Ascending aorta (tissue), 2 donors: ENCODE measurements around the gene FBXO33. TPM values are rescaled to one million over a fixed set of nuclear protein-coding genes. Genes with fewer than 3 reads are reported as not detected.
A peak's percentile ranks its signal among the peaks of the same experiment; 100 is the strongest.

ENCODE experiments used
- DNase-seq, 2 donors: peaks; one replicate each; pipeline ENCODE4 v3.0.0-alpha.2; 2019; ENCODE audit warnings: low spot score in 2 of 2
- H3K27ac ChIP-seq, 2 donors: fragments of 200-600 bp; sonication (generic); one replicate each; pipeline ENCODE4 v1.5.1; 2016 to 2017; ENCODE audit warnings: mild to moderate bottlenecking in 1 of 2
- H3K27me3 ChIP-seq: fragments of 200-600 bp; sonication (generic); one replicate; pipeline ENCODE4 v1.5.1; 2017
- H3K36me3 ChIP-seq, 2 donors: fragments of 200-600 bp; sonication (generic); one replicate each; pipeline ENCODE4 v1.5.1; 2016
- H3K4me1 ChIP-seq, 2 donors: fragments of 200-600 bp; sonication (generic); one replicate each; pipeline ENCODE4 v1.5.1; 2016 to 2017; ENCODE audit warnings: mild to moderate bottlenecking in 1 of 2
- H3K4me3 ChIP-seq, 2 donors: fragments of 200-600 bp; sonication (generic); one replicate each; pipeline ENCODE4 v1.5.1; 2016 to 2017; ENCODE audit warnings: mild to moderate bottlenecking in 1 of 2
- H3K9me3 ChIP-seq, 2 donors: fragments of 200-600 bp; sonication (generic); one replicate each; pipeline ENCODE4 v1.5.1; 2016
- CTCF ChIP-seq, 3 experiments: fragments of 200-600 bp in 2 of 3; fragments of 450-650 bp in 1 of 3; sonication (generic) in 2 of 3; IDR thresholded peaks; one replicate each; pipeline ENCODE4 v1.5.1; 2016 to 2019; ENCODE audit warnings: antibody characterized with exemption in 3 of 3, mild to moderate bottlenecking in 1 of 3, moderate library complexity in 1 of 3
- intact Hi-C: fragments of 100-400 bp; cut with DNase I; formaldehyde crosslinking; loops from one replicate; pipeline ENCODE4 v1.15.1; 2023
- total RNA-seq: library from RNA; depleted of rRNA; stranded (reverse); fragments of >200 nt; gene quantifications from one replicate; pipeline ENCODE4 v1.1.0, GENCODE V29; 2016

Gene FBXO33
- 14.5 TPM for total RNA-seq

GRCh38 chr14:39432179-39432618 lies at the start of gene FBXO33:
Gene FBXO33, minus strand, starts transcription at chr14:39432433. Its CDS starts 271 bp downstream, at chr14:39432162.
- peaks cover 0 to 12% of the 10 kb centered on the region in 2 donors for H3K4me1 ChIP-seq
- DNase-seq = peak; percentile 84 to 98
- H3K36me3 ChIP-seq = no peaks in the 10 kb centered on the region
- intact Hi-C loops = loop anchor here (1.0 to 2.0 kb wide), 3 partner anchors 165 to 329 kb away; partner anchors contain the start of genes SEC23A and TRAPPC6B
- H3K27ac ChIP-seq = peak within 1 kb of the TSS; percentile 93 to 95
- no peak for TF ChIP-seq CTCF (IDR thresholded peaks at IDR 0.05)
- no peaks in the 10 kb centered on the region for H3K9me3 ChIP-seq
- H3K27me3 ChIP-seq = no peaks in the 10 kb centered on the region
- peak within 1 kb of the TSS; percentile 95 to 98 for H3K4me3 ChIP-seq

DNA sequence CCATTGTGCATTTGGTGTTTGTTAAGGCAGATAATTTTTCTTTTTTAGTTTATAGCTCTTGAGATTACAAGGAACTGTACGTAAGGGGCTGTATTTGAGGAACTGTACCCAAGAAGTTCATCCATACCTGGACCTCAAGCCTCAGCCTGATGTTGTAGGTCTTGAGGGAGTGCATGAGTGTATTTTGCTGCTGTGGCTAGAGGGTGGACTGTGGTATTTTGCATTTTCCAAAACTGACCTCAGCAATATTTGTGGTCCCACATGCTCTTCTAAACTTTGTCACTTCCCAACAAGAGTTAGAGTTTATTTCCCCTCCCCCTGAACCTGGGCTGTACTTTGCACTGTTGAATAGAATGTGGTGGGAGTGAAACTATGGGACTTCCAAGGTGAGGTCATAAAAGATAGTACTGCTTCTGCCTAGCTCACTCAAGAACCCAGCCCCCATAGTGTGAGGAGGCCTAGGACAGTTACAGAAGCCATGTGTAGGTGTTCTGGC lies 42.2 kb upstream of the FBXO33 start:
- intact Hi-C loops = no loop called here
- DNase-seq = no peak

DNA sequence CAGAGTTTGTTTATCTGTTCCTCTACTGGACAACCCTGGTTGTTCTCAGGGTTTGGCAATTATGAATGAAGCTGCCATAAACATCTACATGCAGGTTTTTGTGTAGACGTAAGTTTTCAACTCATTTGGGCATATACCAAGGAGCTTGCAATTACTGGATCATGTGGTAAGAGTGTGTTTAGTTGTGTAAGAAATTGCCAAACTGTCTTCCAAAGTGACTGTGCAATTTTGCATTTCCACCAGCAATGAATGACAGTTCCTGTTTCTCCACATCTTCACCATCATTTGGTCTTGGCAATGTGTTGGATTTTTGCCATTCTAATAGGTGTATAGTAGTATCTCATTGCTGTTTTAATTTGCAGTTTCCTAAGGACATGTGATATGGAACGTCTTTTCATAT lies 39.8 kb upstream of the FBXO33 start:
- Histone ChIP-seq H3K9me3 (peaks cover 0 to 4% of the 10 kb centered on the region in 2 donors), H3K4me3 (no peak overlapping the region), H3K36me3 (no peaks in the 10 kb centered on the region), H3K27me3 (no peaks in the 10 kb centered on the region), H3K27ac (no peak overlapping the region), H3K4me1 (no peaks in the 10 kb centered on the region)
- TF ChIP-seq CTCF (IDR thresholded peaks at IDR 0.05) = no peak
- intact Hi-C loops = no loop called here
- no peak for DNase-seq

More for the DNA sequence above, 42.2 kb upstream of the FBXO33 start:
- Histone ChIP-seq H3K27me3 (no peaks in the 10 kb centered on the region), H3K27ac (no peak overlapping the region), H3K9me3 (peaks cover 0 to 7% of the 10 kb centered on the region in 2 donors), H3K4me1 (no peaks in the 10 kb centered on the region), H3K36me3 (no peaks in the 10 kb centered on the region), H3K4me3 (no peak overlapping the region)
- TF ChIP-seq CTCF (IDR thresholded peaks at IDR 0.05) = no peak

DNA sequence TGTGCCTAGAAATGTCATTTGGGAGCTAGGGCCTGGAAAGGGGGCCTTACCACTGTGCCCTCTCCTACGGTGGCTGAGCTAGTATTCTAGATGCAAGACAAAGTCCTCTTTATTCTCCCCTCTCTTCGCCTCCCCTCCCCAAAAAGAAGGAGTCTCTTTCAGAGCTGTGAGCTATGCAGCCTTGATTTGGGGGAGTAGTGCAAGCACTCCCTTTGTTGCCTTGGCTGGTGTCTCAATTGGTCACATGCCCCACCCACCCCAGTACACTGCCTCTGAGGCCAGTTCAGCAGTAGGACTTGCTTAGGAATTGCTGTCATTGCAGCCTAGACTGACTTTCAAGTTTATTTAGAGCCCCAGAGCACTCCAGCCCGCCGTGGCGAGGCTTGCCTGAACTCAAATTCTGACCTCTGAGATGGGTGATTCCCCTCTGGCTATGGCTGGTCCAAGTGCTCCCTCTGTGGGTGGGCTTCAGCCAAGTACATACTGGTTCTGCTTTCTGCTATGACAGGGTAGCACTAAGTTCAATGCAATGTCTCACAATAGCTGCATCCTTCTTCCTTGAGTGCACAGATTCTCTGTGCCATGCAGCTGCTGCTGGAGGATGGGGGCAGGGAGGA lies 37.0 kb upstream of the FBXO33 start:
- intact Hi-C loops = no loop called here
- Histone ChIP-seq H3K36me3 (no peaks in the 10 kb centered on the region), H3K9me3 (peaks cover 0 to 9% of the 10 kb centered on the region in 2 donors), H3K27ac (no peak overlapping the region), H3K4me1 (no peaks in the 10 kb centered on the region), H3K27me3 (no peaks in the 10 kb centered on the region), H3K4me3 (no peak overlapping the region)
- no peak for DNase-seq
- no peak for TF ChIP-seq CTCF (IDR thresholded peaks at IDR 0.05)

GRCh38 chr14:39467889-39468524 lies 35.8 kb upstream of the FBXO33 start:
- no peaks in the 10 kb centered on the region for H3K4me1 ChIP-seq
- no peaks in the 10 kb centered on the region for H3K36me3 ChIP-seq
- no peaks in the 10 kb centered on the region for H3K27me3 ChIP-seq
- no peak overlapping the region for H3K27ac ChIP-seq
- intact Hi-C loops = no loop called here
- H3K4me3 ChIP-seq = no peak overlapping the region
- peaks cover 0 to 9% of the 10 kb centered on the region in 2 donors for H3K9me3 ChIP-seq
- TF ChIP-seq CTCF (IDR thresholded peaks at IDR 0.05) = no peak
- no peak for DNase-seq
